Fibroblast of lung (primary cell): ENCODE data around the gene ONECUT2.

Experiments
- EZH2 ChIP-seq: IDR thresholded peaks from 2 replicates; pipeline ENCODE4 v1.5.1; 2012; ENCODE audit warnings: low read length, control low read depth, mild to moderate bottlenecking; ENCODE audit errors: missing control alignments
- TF ChIP-seq, protein P1 (sequence below), 2 donors: IDR thresholded peaks in 1 of 2; conservative IDR thresholded peaks in 1 of 2; 1 replicate in 1 of 2; 2 replicates in 1 of 2; pipeline ENCODE4 v1.5.1; 2011 to 2012; ENCODE audit warnings: low read length in 2 of 2, control low read depth in 1 of 2, inconsistent platforms in 1 of 2, low read depth in 1 of 2, mild to moderate bottlenecking in 1 of 2

DNA sequence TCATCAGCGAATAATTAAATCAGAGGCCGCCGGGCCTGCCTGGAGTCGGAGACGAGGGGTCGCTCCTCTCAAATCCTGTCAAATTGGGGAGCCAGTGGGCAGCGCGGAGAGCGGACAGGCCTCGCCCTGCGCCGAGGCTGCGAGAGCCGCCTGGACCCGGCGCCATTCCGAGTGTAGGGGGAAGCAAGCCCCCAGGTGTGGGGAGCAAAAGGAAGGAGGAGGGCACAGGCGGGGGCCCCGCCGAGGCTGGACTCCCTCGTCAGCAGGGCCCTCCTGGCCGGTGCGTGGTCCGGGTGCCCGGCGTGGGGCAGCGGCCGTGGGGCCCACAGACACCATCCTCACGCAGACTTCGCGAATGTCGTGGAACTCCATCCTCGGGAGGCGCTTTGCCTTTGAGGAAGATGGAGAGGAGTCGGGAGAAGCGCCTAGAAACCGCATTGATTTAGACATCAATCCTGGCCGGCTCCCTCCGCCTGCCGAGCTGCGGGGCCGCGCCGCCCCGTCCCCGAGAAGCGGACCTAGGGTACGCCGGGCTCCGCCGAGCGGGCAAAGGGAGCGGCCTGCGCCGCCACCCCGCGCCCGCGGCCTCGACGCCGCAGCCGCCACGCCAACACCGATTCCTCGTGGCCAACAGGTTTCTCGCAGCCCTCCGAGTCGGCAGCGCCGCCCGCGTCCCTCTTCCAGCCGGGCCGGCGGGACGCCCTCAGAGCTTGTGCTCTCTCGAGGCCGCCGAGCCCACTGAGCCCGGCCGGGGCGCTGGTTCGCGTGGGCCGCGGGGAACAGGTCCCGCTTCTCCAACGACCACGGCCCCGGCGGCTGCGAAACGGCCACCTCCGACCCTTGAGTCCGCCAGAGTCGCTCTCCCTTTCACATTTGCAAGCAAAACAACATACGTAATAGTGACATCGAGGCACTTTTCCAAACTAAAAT, 6.7 kb upstream of the ONECUT2 start:
- TF ChIP-seq, protein P1, sequence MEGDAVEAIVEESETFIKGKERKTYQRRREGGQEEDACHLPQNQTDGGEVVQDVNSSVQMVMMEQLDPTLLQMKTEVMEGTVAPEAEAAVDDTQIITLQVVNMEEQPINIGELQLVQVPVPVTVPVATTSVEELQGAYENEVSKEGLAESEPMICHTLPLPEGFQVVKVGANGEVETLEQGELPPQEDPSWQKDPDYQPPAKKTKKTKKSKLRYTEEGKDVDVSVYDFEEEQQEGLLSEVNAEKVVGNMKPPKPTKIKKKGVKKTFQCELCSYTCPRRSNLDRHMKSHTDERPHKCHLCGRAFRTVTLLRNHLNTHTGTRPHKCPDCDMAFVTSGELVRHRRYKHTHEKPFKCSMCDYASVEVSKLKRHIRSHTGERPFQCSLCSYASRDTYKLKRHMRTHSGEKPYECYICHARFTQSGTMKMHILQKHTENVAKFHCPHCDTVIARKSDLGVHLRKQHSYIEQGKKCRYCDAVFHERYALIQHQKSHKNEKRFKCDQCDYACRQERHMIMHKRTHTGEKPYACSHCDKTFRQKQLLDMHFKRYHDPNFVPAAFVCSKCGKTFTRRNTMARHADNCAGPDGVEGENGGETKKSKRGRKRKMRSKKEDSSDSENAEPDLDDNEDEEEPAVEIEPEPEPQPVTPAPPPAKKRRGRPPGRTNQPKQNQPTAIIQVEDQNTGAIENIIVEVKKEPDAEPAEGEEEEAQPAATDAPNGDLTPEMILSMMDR (conservative IDR thresholded peaks at IDR 0.05 in 1 of 2, IDR thresholded peaks at IDR 0.05 in 1 of 2; ENCODE audit: low read depth in 1 of 2, low read length in 2 of 2): no peak
- peak; percentile 83 for TF ChIP-seq EZH2
